Fibroblast of villous mesenchyme (primary cell): ENCODE measurements around the gene KLF8. TPM values are rescaled to one million over a fixed set of nuclear protein-coding genes. Genes with fewer than 3 reads are reported as not detected.

Experiments
- DNase-seq: peaks from one replicate; pipeline ENCODE4 v3.0.0-alpha.2; 2010; ENCODE audit warnings: low read depth
- H3K4me3 ChIP-seq: 2 replicates; pipeline ENCODE4 v1.5.1; 2011; ENCODE audit warnings: low read depth, mild to moderate bottlenecking, low read length
- total RNA-seq: library from RNA; depleted of rRNA; stranded (reverse); fragments of >200 nt; gene quantifications from 2 replicates; pipeline ENCODE4 v1.2.3, GENCODE V29; 2012
- TF ChIP-seq, protein P1 (sequence below): IDR thresholded peaks from 2 replicates; pipeline ENCODE4 v1.5.1; 2012; ENCODE audit warnings: low read depth, mild to moderate bottlenecking, low read length; ENCODE audit not compliant: insufficient read depth

Gene KLF8
- total RNA-seq, 1 donor = 3.0 TPM

DNA sequence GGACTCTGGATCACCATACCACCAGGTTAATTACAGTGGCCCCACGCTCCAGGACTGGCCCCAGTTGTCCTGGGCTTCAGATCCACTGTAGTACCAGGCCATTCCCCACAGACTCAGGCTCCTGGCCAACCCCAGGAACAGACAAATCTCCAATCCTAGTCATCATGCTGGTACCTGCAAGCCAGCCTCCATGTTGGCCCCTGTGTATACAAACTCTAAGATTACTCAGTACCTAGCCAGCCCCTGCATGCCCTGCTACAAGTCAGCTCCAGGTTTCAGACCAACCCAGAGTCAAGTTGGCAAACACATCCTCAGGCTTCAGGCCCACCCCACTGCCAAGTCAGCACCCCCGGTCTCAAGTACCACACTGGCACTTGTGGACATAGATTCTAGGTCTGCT is 85.9 kb downstream of the KLF8 start:
- H3K4me3 ChIP-seq = no peak overlapping the region
- no peak for DNase-seq
- TF ChIP-seq, protein P1, sequence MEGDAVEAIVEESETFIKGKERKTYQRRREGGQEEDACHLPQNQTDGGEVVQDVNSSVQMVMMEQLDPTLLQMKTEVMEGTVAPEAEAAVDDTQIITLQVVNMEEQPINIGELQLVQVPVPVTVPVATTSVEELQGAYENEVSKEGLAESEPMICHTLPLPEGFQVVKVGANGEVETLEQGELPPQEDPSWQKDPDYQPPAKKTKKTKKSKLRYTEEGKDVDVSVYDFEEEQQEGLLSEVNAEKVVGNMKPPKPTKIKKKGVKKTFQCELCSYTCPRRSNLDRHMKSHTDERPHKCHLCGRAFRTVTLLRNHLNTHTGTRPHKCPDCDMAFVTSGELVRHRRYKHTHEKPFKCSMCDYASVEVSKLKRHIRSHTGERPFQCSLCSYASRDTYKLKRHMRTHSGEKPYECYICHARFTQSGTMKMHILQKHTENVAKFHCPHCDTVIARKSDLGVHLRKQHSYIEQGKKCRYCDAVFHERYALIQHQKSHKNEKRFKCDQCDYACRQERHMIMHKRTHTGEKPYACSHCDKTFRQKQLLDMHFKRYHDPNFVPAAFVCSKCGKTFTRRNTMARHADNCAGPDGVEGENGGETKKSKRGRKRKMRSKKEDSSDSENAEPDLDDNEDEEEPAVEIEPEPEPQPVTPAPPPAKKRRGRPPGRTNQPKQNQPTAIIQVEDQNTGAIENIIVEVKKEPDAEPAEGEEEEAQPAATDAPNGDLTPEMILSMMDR = no peak

DNA sequence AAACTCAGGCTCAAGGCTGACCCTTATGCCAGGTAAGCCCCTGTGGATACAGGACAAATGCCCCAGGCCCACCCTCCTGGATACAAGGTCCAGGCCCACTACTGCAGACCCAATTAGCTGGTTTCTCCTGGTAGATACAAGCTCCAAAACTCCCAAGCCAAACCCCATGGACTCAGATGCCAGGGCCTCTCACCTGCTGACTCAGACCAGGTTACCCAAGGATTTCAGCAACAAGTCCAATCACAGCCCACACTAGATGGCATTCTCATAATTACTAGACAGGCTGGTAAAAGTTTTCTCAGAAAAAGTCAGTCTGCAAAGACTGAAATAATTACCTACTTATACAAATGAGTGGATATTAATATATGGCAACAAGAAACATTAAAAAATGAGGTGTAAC is 87.0 kb downstream of the KLF8 start:
- no peak for DNase-seq
- TF ChIP-seq, protein P1 = no peak
- H3K4me3 ChIP-seq = no peak overlapping the region
